Tibial artery (tissue), 4 donors: ENCODE measurements around the gene CDH24.
A peak's percentile ranks its signal among the peaks of the same experiment; 100 is the strongest.
"Not testable (repeated sequence)": the region's sequence is repeated elsewhere in the genome, so short reads cannot be mapped to it uniquely, and the experiment has no call there.

ENCODE experiments used
- DNase-seq, 2 donors: peaks; one replicate each; pipeline ENCODE4 v3.0.0-alpha.2; 2019
- H3K27ac ChIP-seq, 2 donors: fragments of 200-600 bp; sonication (generic) in 1 of 2; 1 replicate in 1 of 2; 2 replicates in 1 of 2; pipeline ENCODE4 v1.5.1; 2018 to 2019; ENCODE audit warnings: mild to moderate bottlenecking in 1 of 2
- H3K27me3 ChIP-seq, 2 donors: fragments of 200-600 bp; sonication (generic) in 1 of 2; one replicate each; pipeline versions ENCODE4 v1.5.1 to v1.6.0; 2016 to 2019
- H3K36me3 ChIP-seq, 3 donors: fragments of 200-600 bp; sonication (generic) in 2 of 3; one replicate each; pipeline ENCODE4 v1.5.1; 2016 to 2019; ENCODE audit warnings: mild to moderate bottlenecking in 2 of 3
- H3K4me1 ChIP-seq, 4 donors: fragments of 200-600 bp; sonication (generic) in 2 of 4; 1 replicate in 3 of 4; 2 replicates in 1 of 4; pipeline ENCODE4 v1.5.1; 2016 to 2019
- H3K4me3 ChIP-seq, 2 donors: fragments of 200-600 bp; sonication (generic) in 1 of 2; 1 replicate in 1 of 2; 2 replicates in 1 of 2; pipeline ENCODE4 v1.5.1; 2018 to 2019; ENCODE audit warnings: mild to moderate bottlenecking in 2 of 2
- H3K9me3 ChIP-seq, 3 donors: fragments of 200-600 bp; sonication (generic) in 1 of 3; one replicate each; pipeline ENCODE4 v1.5.1; 2016 to 2019
- CTCF ChIP-seq, 2 experiments: fragments of 200-600 bp in 1 of 2; fragments of 450-650 bp in 1 of 2; IDR thresholded peaks; one replicate each; pipeline ENCODE4 v1.5.1; 2017 to 2019; ENCODE audit warnings: antibody characterized with exemption in 2 of 2, mild to moderate bottlenecking in 1 of 2, moderate library complexity in 1 of 2
- intact Hi-C: fragments of 100-400 bp; cut with DNase I; formaldehyde crosslinking; loops from one replicate; pipeline ENCODE4 v1.15.0; 2023; ENCODE audit warnings: low total_unique reads

CDH24 gene

GRCh38 chr14:23020143-23021128, 36.9 kb downstream of the CDH24 start:
- Histone ChIP-seq H3K4me1 (no peaks in the 10 kb centered on the region), H3K9me3 (no peaks in the 10 kb centered on the region), H3K36me3 (peaks cover 2 to 16% (median 6%) of the 10 kb centered on the region in 3 donors), H3K27ac (no peak overlapping the region), H3K27me3 (no peaks in the 10 kb centered on the region), H3K4me3 (no peak overlapping the region)
- DNase-seq, result no peak
- intact Hi-C loops, result no loop called here
- no peak for TF ChIP-seq CTCF (IDR thresholded peaks at IDR 0.05)

GRCh38 chr14:23018107-23018506, 39.2 kb downstream of the CDH24 start:
- no peak for TF ChIP-seq CTCF (IDR thresholded peaks at IDR 0.05)
- Histone ChIP-seq H3K27me3 (no peaks in the 10 kb centered on the region), H3K27ac (no peak overlapping the region), H3K9me3 (no peaks in the 10 kb centered on the region), H3K4me1 (no peaks in the 10 kb centered on the region), H3K36me3 (no peaks in the 10 kb centered on the region), H3K4me3 (no peak overlapping the region)
- intact Hi-C loops, result no loop called here
- no peak for DNase-seq

GRCh38 chr14:23017091-23017490, 40.2 kb downstream of the CDH24 start:
- H3K27ac ChIP-seq, result no peak overlapping the region
- H3K4me3 ChIP-seq, result no peak overlapping the region
- DNase-seq, result no peak
- no peaks in the 10 kb centered on the region for H3K36me3 ChIP-seq
- H3K4me1 ChIP-seq, result no peaks in the 10 kb centered on the region
- H3K27me3 ChIP-seq, result no peaks in the 10 kb centered on the region
- TF ChIP-seq CTCF (IDR thresholded peaks at IDR 0.05), result no peak
- H3K9me3 ChIP-seq, result no peaks in the 10 kb centered on the region
- intact Hi-C loops, result no loop called here

GRCh38 chr14:23015618-23016017, 41.7 kb downstream of the CDH24 start:
- no peak for TF ChIP-seq CTCF (IDR thresholded peaks at IDR 0.05)

GRCh38 chr14:23013749-23014054, 43.6 kb downstream of the CDH24 start:
- H3K9me3 ChIP-seq, H3K36me3 ChIP-seq, H3K4me3 ChIP-seq, H3K27ac ChIP-seq, intact Hi-C loops, DNase-seq, H3K27me3 ChIP-seq: not testable (repeated sequence)
- H3K4me1 ChIP-seq, result peaks cover 0 to 10% (median 3%) of the 10 kb centered on the region in 4 donors

More at GRCh38 chr14:23015618-23016017, 41.7 kb downstream of the CDH24 start:
- Histone ChIP-seq H3K4me1 (no peaks in the 10 kb centered on the region), H3K36me3 (no peaks in the 10 kb centered on the region), H3K4me3 (no peak overlapping the region), H3K27ac (no peak overlapping the region), H3K27me3 (no peaks in the 10 kb centered on the region), H3K9me3 (no peaks in the 10 kb centered on the region)
- intact Hi-C loops, result no loop called here
- DNase-seq, result no peak

GRCh38 chr14:23013054-23013748, 44.1 kb downstream of the CDH24 start:
- no peaks in the 10 kb centered on the region for H3K36me3 ChIP-seq
- no peak overlapping the region for H3K4me3 ChIP-seq
- TF ChIP-seq CTCF (IDR thresholded peaks at IDR 0.05), result no peak
- no peaks in the 10 kb centered on the region for H3K27me3 ChIP-seq
- H3K9me3 ChIP-seq, result no peaks in the 10 kb centered on the region
- no peak for DNase-seq
- intact Hi-C loops, result no loop called here
- H3K27ac ChIP-seq, result peak overlapping the region; percentile 2 to 40
- H3K4me1 ChIP-seq, result peaks cover 0 to 10% (median 3%) of the 10 kb centered on the region in 4 donors
